Panc1 (cell line): ENCODE measurements around the gene GLRX5. TPM values are rescaled to one million over a fixed set of nuclear protein-coding genes. Genes with fewer than 3 reads are reported as not detected.

Experiments used
- ATAC-seq: fragments of 200-7000 bp; cut with Tn5 transposase; 2 replicates; pipeline ENCODE4 v1.9.1; 2020; ENCODE audit warnings: mild to moderate bottlenecking, moderate library complexity
- BruUV-seq: library from RNA; stranded (reverse); fragments of 400-500 nt; replicated peaks from 2 replicates; lab custom pipeline; 2021; lab: Mats Ljungman, UMichigan
- CTCF ChIA-PET: fragments of 300-600 bp; sonication (Branson Sonifier 250); formaldehyde crosslinking; loops from one replicate; lab custom pipeline; 2022; ENCODE audit warnings: antibody characterized with exemption; lab: Charles Lee
- POLR2A ChIA-PET: fragments of 300-600 bp; sonication (Branson Sonifier 250); formaldehyde crosslinking; loops from one replicate; lab custom pipeline; 2022; ENCODE audit warnings: antibody characterized with exemption; lab: Charles Lee
- DNase-seq: peaks from one replicate; pipeline ENCODE4 v3.0.0-alpha.2; 2010; ENCODE audit warnings: low read depth, low spot score
- H3K27ac ChIP-seq: 2 replicates; pipeline ENCODE4 v1.5.1; 2011; ENCODE audit warnings: mild to moderate bottlenecking, low read length, inconsistent platforms
- H3K27me3 ChIP-seq: fragments of 200-500 bp; sonication (Bioruptor generic); 2 replicates; pipeline ENCODE4 v1.6.0; 2014; ENCODE audit warnings: low read length, inconsistent platforms; ENCODE audit not compliant: control insufficient read depth, insufficient read depth
- H3K36me3 ChIP-seq: fragments of 200-500 bp; sonication (Bioruptor generic); 2 replicates; pipeline ENCODE4 v1.5.1; 2014; ENCODE audit warnings: inconsistent platforms, mild to moderate bottlenecking, low read length, moderate library complexity; ENCODE audit not compliant: control insufficient read depth, insufficient read depth
- H3K4me1 ChIP-seq: 2 replicates; pipeline ENCODE4 v1.5.1; 2011; ENCODE audit warnings: inconsistent platforms, mild to moderate bottlenecking, low read length, moderate library complexity; ENCODE audit not compliant: control insufficient read depth, insufficient read depth
- H3K4me3 ChIP-seq, 2 experiments: 2 replicates each; pipeline ENCODE4 v1.5.1; 2011 to 2012; ENCODE audit warnings: low read depth in 2 of 2, low read length in 2 of 2, mild to moderate bottlenecking in 2 of 2, inconsistent platforms in 1 of 2, moderate library complexity in 1 of 2
- H3K9me3 ChIP-seq: fragments of 200-500 bp; sonication (Bioruptor generic); 2 replicates; pipeline ENCODE4 v1.5.1; 2014; ENCODE audit warnings: low read depth, mild to moderate bottlenecking, inconsistent platforms, low read length, moderate library complexity; ENCODE audit not compliant: control insufficient read depth, insufficient read depth
- POLR2AphosphoS5 ChIP-seq: IDR thresholded peaks from 2 replicates; pipeline ENCODE4 v1.6.1; 2012; ENCODE audit warnings: mild to moderate bottlenecking, low read depth, low read length, moderate library complexity
- SIN3A ChIP-seq: IDR thresholded peaks from 2 replicates; pipeline ENCODE4 v1.6.1; 2012; ENCODE audit warnings: low read depth, mild to moderate bottlenecking, low read length, moderate library complexity, borderline replicate concordance; ENCODE audit not compliant: insufficient read depth
- TCF7L2 ChIP-seq: IDR thresholded peaks from 2 replicates; pipeline ENCODE4 v1.6.1; 2011; ENCODE audit warnings: mild to moderate bottlenecking, low read depth, low read length, inconsistent platforms
- in situ Hi-C: cut with HindIII; loops from 2 replicates; pipeline ENCODE4 v1.10.0; 2016; ENCODE audit warnings: low sequenced_read_pairs, low pct_unique_long_range_greater_than_20kb
- intact Hi-C: fragments of 100-400 bp; cut with micrococcal nuclease; formaldehyde crosslinking; loops from one replicate; pipeline ENCODE4 v1.10.0; 2022; ENCODE audit not compliant: unreplicated experiment
- total RNA-seq: library from RNA; stranded (reverse); gene quantifications from one replicate; pipeline ENCODE4 v1.2.1, GENCODE V29; 2021; ENCODE audit not compliant: unreplicated experiment
- TF ChIP-seq, protein P1 (sequence below): fragments of 450-650 bp; IDR thresholded peaks from 2 replicates; pipeline ENCODE4 v1.5.1; 2017; ENCODE audit warnings: mild to moderate bottlenecking
- TF ChIP-seq, protein P2 (sequence below), 2 experiments: IDR thresholded peaks; 2 replicates each; pipeline ENCODE4 v1.6.1; 2011 to 2012; ENCODE audit warnings: low read depth in 2 of 2, control low read depth in 1 of 2, low read length in 1 of 2, mild to moderate bottlenecking in 1 of 2, moderate library complexity in 1 of 2; ENCODE audit not compliant: insufficient read depth in 1 of 2

Gene GLRX5
- total RNA-seq, 1 experiment from 2014 or later = 38.6 TPM

DNA sequence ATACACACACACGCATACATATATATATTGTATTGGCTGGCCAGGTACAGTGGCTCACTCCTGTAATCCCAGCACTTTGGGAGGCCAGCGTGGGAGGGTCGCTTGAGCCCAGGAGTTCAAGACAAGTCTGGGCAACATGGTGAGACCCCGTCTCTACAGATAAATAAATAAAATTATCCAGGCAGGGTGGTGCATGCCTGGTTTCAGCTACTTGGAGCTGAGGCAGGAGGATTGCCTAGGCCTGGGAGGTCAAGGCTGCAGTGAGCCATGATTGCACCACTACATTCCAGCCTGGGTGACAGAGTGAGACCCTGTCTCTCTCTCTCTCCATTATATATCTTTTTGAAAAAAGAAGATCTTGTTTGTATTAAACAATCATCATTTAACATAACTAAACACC, 13.8 kb upstream of the GLRX5 start:
- ATAC-seq = no peak
- no peak overlapping the region for H3K27ac ChIP-seq
- peaks cover 21% of the 10 kb centered on the region for H3K4me1 ChIP-seq
- H3K4me3 ChIP-seq = no peak overlapping the region
- intact Hi-C loops (no loop called here), in situ Hi-C loops (no loop called here)
- no TSS peak for BruUV-seq
- no peaks in the 10 kb centered on the region for H3K9me3 ChIP-seq
- H3K27me3 ChIP-seq = no peaks in the 10 kb centered on the region
- no peak for DNase-seq
- ChIA-PET POLR2A (no interaction called here), CTCF (no interaction called here)
- TF ChIP-seq TCF7L2 (no peak), SIN3A (no peak), POLR2AphosphoS5 (no peak)
- TF ChIP-seq, protein P1, sequence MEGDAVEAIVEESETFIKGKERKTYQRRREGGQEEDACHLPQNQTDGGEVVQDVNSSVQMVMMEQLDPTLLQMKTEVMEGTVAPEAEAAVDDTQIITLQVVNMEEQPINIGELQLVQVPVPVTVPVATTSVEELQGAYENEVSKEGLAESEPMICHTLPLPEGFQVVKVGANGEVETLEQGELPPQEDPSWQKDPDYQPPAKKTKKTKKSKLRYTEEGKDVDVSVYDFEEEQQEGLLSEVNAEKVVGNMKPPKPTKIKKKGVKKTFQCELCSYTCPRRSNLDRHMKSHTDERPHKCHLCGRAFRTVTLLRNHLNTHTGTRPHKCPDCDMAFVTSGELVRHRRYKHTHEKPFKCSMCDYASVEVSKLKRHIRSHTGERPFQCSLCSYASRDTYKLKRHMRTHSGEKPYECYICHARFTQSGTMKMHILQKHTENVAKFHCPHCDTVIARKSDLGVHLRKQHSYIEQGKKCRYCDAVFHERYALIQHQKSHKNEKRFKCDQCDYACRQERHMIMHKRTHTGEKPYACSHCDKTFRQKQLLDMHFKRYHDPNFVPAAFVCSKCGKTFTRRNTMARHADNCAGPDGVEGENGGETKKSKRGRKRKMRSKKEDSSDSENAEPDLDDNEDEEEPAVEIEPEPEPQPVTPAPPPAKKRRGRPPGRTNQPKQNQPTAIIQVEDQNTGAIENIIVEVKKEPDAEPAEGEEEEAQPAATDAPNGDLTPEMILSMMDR = no peak
- TF ChIP-seq, protein P2, sequence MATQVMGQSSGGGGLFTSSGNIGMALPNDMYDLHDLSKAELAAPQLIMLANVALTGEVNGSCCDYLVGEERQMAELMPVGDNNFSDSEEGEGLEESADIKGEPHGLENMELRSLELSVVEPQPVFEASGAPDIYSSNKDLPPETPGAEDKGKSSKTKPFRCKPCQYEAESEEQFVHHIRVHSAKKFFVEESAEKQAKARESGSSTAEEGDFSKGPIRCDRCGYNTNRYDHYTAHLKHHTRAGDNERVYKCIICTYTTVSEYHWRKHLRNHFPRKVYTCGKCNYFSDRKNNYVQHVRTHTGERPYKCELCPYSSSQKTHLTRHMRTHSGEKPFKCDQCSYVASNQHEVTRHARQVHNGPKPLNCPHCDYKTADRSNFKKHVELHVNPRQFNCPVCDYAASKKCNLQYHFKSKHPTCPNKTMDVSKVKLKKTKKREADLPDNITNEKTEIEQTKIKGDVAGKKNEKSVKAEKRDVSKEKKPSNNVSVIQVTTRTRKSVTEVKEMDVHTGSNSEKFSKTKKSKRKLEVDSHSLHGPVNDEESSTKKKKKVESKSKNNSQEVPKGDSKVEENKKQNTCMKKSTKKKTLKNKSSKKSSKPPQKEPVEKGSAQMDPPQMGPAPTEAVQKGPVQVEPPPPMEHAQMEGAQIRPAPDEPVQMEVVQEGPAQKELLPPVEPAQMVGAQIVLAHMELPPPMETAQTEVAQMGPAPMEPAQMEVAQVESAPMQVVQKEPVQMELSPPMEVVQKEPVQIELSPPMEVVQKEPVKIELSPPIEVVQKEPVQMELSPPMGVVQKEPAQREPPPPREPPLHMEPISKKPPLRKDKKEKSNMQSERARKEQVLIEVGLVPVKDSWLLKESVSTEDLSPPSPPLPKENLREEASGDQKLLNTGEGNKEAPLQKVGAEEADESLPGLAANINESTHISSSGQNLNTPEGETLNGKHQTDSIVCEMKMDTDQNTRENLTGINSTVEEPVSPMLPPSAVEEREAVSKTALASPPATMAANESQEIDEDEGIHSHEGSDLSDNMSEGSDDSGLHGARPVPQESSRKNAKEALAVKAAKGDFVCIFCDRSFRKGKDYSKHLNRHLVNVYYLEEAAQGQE (IDR thresholded peaks at IDR 0.05; ENCODE audit: insufficient read depth in 1 of 2, low read depth in 2 of 2, low read length in 1 of 2) = no peak
- H3K36me3 ChIP-seq = no peaks in the 10 kb centered on the region

DNA sequence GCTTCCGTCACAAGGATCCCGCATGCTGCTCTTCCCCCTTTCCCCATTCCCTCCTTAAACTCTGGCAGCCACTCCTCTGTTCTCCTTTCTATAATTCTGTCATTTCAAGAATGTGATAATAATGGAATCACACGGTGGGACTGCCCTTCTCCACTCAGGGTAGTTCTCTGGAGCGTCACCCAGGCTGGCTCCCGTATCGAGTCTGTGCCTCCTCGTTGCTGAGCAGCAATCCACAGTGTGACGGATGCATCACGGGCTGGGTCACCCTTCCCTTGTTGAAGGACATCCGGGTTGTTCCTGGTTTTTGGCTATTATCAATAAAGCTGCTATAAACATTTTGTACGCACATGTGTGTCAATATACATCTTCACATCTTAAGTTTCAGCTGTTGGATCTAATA, 12.7 kb upstream of the GLRX5 start:
- Histone ChIP-seq H3K27ac (peak overlapping the region; percentile 42; the same call in 1 of the 2 replicates), H3K4me3 (no peak overlapping the region), H3K9me3 (no peaks in the 10 kb centered on the region), H3K27me3 (no peaks in the 10 kb centered on the region), H3K36me3 (no peaks in the 10 kb centered on the region), H3K4me1 (peaks cover 21% of the 10 kb centered on the region)
- intact Hi-C loops = no loop called here
- no TSS peak for BruUV-seq
- ATAC-seq (no peak), DNase-seq (no peak)
- CTCF ChIA-PET = no interaction called here
- POLR2A ChIA-PET = no interaction called here
- no peak for TF ChIP-seq TCF7L2
- TF ChIP-seq, protein P2 (IDR thresholded peaks at IDR 0.05; ENCODE audit: insufficient read depth in 1 of 2, low read depth in 2 of 2, low read length in 1 of 2) = no peak
- in situ Hi-C loops = no loop called here
